ENCODE results near the gene MSANTD7. TPM values are rescaled to one million over a fixed set of nuclear protein-coding genes. Genes with fewer than 3 reads are reported as not detected.

Gene MSANTD7
- total and polyA plus RNA-seq, 9 of the 15 experiments (the other 6 are each of a cell fraction or from before 2014, with no cell fraction given) = 5.2 to 27.3 (median 23.6) TPM

- Histone ChIP-seq H3K27ac (ENCODE audit: extremely low read depth, low read depth, low read length) (no peak overlapping the region), H3K27me3 (ENCODE audit: control insufficient read depth in 2 of 2, insufficient read depth in 2 of 2, low read length in 2 of 2) (no peaks in the 10 kb centered on the region), H2AFZ (ENCODE audit: low read depth, low read length) (no peak overlapping the region), H3K79me2 (ENCODE audit: control insufficient read depth, insufficient read depth, low read length) (no peaks in the 10 kb centered on the region), H3K36me3 (ENCODE audit: control insufficient read depth, insufficient read depth, low read length) (peaks cover 64% of the 10 kb centered on the region), H3K9ac (ENCODE audit: insufficient read depth in 1 of 2, low read depth in 2 of 2, low read length in 2 of 2) (no peak overlapping the region), H3K4me3 (no peak overlapping the region), H3K9me3 (replicated peaks; ENCODE audit: control insufficient read depth, insufficient read depth, low read depth, low read length) (no peaks in the 10 kb centered on the region), H3K4me2 (ENCODE audit: insufficient read depth, low read length) (no peak overlapping the region), H3K4me1 (replicated peaks in 1 of 2; ENCODE audit: control insufficient read depth in 2 of 2, insufficient read depth in 2 of 2, low read length in 2 of 2) (no peaks in the 10 kb centered on the region), H3K9me1 (ENCODE audit: control insufficient read depth, insufficient read depth, low read length) (no peaks in the 10 kb centered on the region), H4K20me1 (replicated peaks; ENCODE audit: control insufficient read depth, insufficient read depth, low read length) (no peaks in the 10 kb centered on the region; the same call in 1 of the 2 replicates)
- ATAC-seq (no peak), FAIRE-seq (no peak), DNase-seq (ENCODE audit: extremely low read depth in 1 of 4, low spot score in 3 of 4) (no peak)
- ChIA-PET CTCF (ENCODE audit: low intra/inter-chr PET ratio) (no interaction called here), POLR2A (interaction anchor here (0.7 to 1.0 kb wide), 5 partner anchors 14 to 32 kb away, joined by 3 to 5 read pairs (median 3); no protein-coding TSS in a partner anchor)
- TF ChIP-seq ZNF3 (CRISPR knock-in tag; IDR thresholded peaks at IDR 0.05) (no peak), IRF9 (tag; IDR thresholded peaks at IDR 0.05) (no peak)
- intact Hi-C loops (cut with micrococcal nuclease) = no loop called here
- in situ Hi-C loops (cut with MboI) = no loop called here
- 91% methylated on average over 6 of the region's 6 CpGs for WGBS (ENCODE audit: insufficient coverage, low coverage, missing lambda C conversion rate)
- no TSS peak for BruUV-seq (replicated peaks)
These were observed 20.3 kb downstream of the MSANTD7 start for GRCh38 chr10:14858338-14858960.

GRCh38 chr10:14859043-14859442 lies 20.9 kb downstream of the MSANTD7 start:
- ChIA-PET CTCF (ENCODE audit: low intra/inter-chr PET ratio) (no interaction called here), POLR2A (interaction anchor here (0.7 to 1.0 kb wide), 5 partner anchors 12 to 31 kb away, joined by 3 to 5 read pairs (median 3); no protein-coding TSS in a partner anchor)
- Histone ChIP-seq H3K79me2 (ENCODE audit: control insufficient read depth, insufficient read depth, low read length) (no peaks in the 10 kb centered on the region), H3K27me3 (ENCODE audit: control insufficient read depth in 2 of 2, insufficient read depth in 2 of 2, low read length in 2 of 2) (no peaks in the 10 kb centered on the region), H3K4me3 (no peak overlapping the region), H3K27ac (ENCODE audit: extremely low read depth, low read depth, low read length) (no peak overlapping the region), H4K20me1 (replicated peaks; ENCODE audit: control insufficient read depth, insufficient read depth, low read length) (no peaks in the 10 kb centered on the region; the same call in 1 of the 2 replicates), H3K9me1 (ENCODE audit: control insufficient read depth, insufficient read depth, low read length) (no peaks in the 10 kb centered on the region), H3K4me2 (ENCODE audit: insufficient read depth, low read length) (no peak overlapping the region), H3K9ac (ENCODE audit: insufficient read depth in 1 of 2, low read depth in 2 of 2, low read length in 2 of 2) (no peak overlapping the region), H3K36me3 (ENCODE audit: control insufficient read depth, insufficient read depth, low read length) (peaks cover 64% of the 10 kb centered on the region; the same call in 2 of the 3 replicates), H3K4me1 (replicated peaks in 1 of 2; ENCODE audit: control insufficient read depth in 2 of 2, insufficient read depth in 2 of 2, low read length in 2 of 2) (no peaks in the 10 kb centered on the region), H3K9me3 (replicated peaks; ENCODE audit: control insufficient read depth, insufficient read depth, low read depth, low read length) (no peaks in the 10 kb centered on the region), H2AFZ (ENCODE audit: low read depth, low read length) (no peak overlapping the region)
- in situ Hi-C loops (cut with MboI) = no loop called here
- BruUV-seq (replicated peaks) = no TSS peak
- FAIRE-seq (no peak), DNase-seq (ENCODE audit: extremely low read depth in 1 of 4, low spot score in 3 of 4) (no peak), ATAC-seq (no peak)
- intact Hi-C loops (cut with micrococcal nuclease) = no loop called here
- TF ChIP-seq FOXP1 (CRISPR knock-in tag; IDR thresholded peaks at IDR 0.05) = no peak
- no peak for TF ChIP-seq POLR2AphosphoS5 (IDR thresholded peaks at IDR 0.05; ENCODE audit: control insufficient read depth, insufficient read depth, low read depth, low read length)
- TF ChIP-seq HSF4 (CRISPR knock-in tag; IDR thresholded peaks at IDR 0.05; ENCODE audit: borderline replicate concordance) = no peak
- no peak for TF ChIP-seq SMARCA4 (IDR thresholded peaks at IDR 0.05)
- 76% methylated on average over 5 of the region's 5 CpGs for WGBS (ENCODE audit: insufficient coverage, low coverage, missing lambda C conversion rate)

Data from K562 (cell line).